Measurements from ENCODE around the gene INKA1. TPM values are rescaled to one million over a fixed set of nuclear protein-coding genes. Genes with fewer than 3 reads are reported as not detected.

INKA1 gene
- total RNA-seq, 1 experiment from 2014 or later, result 1.3 TPM

- no peak within 1 kb of the TSS for H3K9ac ChIP-seq (ENCODE audit: low read length)
- CTCF ChIA-PET, result interaction anchor here (0.5 to 0.8 kb wide), 2 partner anchors 106 to 110 kb away, joined by 3 to 5 read pairs; no protein-coding TSS in a partner anchor
Observed at GRCh38 chr3:49799761-49800160, 3.3 kb upstream of the INKA1 start, which contains the start of gene CDHR4. Gene CDHR4, minus strand, starts transcription at chr3:49799873. Its CDS starts 61 bp downstream, at chr3:49799812.

GRCh38 chr3:49801160-49801559 lies 1.9 kb upstream of the INKA1 start:
- no peaks in the 10 kb centered on the region for H3K36me3 ChIP-seq (ENCODE audit: low read depth, low read length)
- no peak overlapping the region for H3K27ac ChIP-seq (ENCODE audit: low read length)
- ATAC-seq, result no peak
- intact Hi-C loops (cut with micrococcal nuclease), result no loop called here
- BruUV-seq (replicated peaks), result no TSS peak
- TF ChIP-seq CTCF (conservative IDR thresholded peaks at IDR 0.05; ENCODE audit: low read depth, low read length), result no peak
- TF ChIP-seq EZH2 (IDR thresholded peaks at IDR 0.05; ENCODE audit: low read length, unreplicated experiment), result no peak
- no peak for TF ChIP-seq EZH2phosphoT487 (IDR thresholded peaks at IDR 0.05; ENCODE audit: borderline replicate concordance, low read length)
- no peaks in the 10 kb centered on the region for H4K20me1 ChIP-seq (ENCODE audit: low read length)
- H3K4me3 ChIP-seq (ENCODE audit: low read length), result no peak overlapping the region
- H3K9me3 ChIP-seq (ENCODE audit: low read length), result no peaks in the 10 kb centered on the region
- H3K27me3 ChIP-seq (ENCODE audit: low read length), result no peaks in the 10 kb centered on the region
- no peaks in the 10 kb centered on the region for H3F3A ChIP-seq (ENCODE audit: low read length, unreplicated experiment)
- DNase-seq, result no peak
- no peaks in the 10 kb centered on the region for H3K9me2 ChIP-seq (replicated peaks; ENCODE audit: low read length)
- H3K79me2 ChIP-seq (ENCODE audit: low read length), result no peaks in the 10 kb centered on the region
- peaks cover 23% of the 10 kb centered on the region for H3K4me1 ChIP-seq (ENCODE audit: insufficient read depth, low read length)
- CTCF ChIA-PET, result interaction anchor here (0.6 kb wide), 1 partner anchor 38 kb away, joined by 4 read pairs; no protein-coding TSS in a partner anchor
- H3K9ac ChIP-seq (ENCODE audit: low read length), result no peak overlapping the region
- POLR2A ChIA-PET (ENCODE audit: unreplicated experiment), result interaction anchor here (0.6 kb wide), 1 partner anchor 78 kb away, joined by 5 read pairs; no protein-coding TSS in a partner anchor
- no peak overlapping the region for H3K4me2 ChIP-seq (ENCODE audit: low read length)
- no peak overlapping the region for H2AFZ ChIP-seq (ENCODE audit: low read length)

More at GRCh38 chr3:49799761-49800160, 3.3 kb upstream of the INKA1 start, which contains the start of gene CDHR4:
- POLR2A ChIA-PET (ENCODE audit: unreplicated experiment), result interaction anchor here (0.5 to 0.6 kb wide), 2 partner anchors 26 to 83 kb away, joined by 3 to 17 read pairs; no protein-coding TSS in a partner anchor
- ATAC-seq, result peak; percentile 49
- Histone ChIP-seq H3K27ac (ENCODE audit: low read length) (peak within 1 kb of the TSS; percentile 7; the same call in 1 of the 2 replicates), H3K27me3 (ENCODE audit: low read length) (no peaks in the 10 kb centered on the region), H3F3A (ENCODE audit: low read length, unreplicated experiment) (no peaks in the 10 kb centered on the region), H3K4me3 (ENCODE audit: low read length) (no peak within 1 kb of the TSS), H3K9me3 (ENCODE audit: low read length) (no peaks in the 10 kb centered on the region), H3K36me3 (ENCODE audit: low read depth, low read length) (no peaks in the 10 kb centered on the region), H3K9me2 (replicated peaks; ENCODE audit: low read length) (no peaks in the 10 kb centered on the region), H3K4me2 (ENCODE audit: low read length) (0 out of 2 replicates have a peak within 1 kb of the TSS, but pooled peaks have one; percentile 18), H4K20me1 (ENCODE audit: low read length) (no peaks in the 10 kb centered on the region), H3K79me2 (ENCODE audit: low read length) (no peaks in the 10 kb centered on the region), H2AFZ (ENCODE audit: low read length) (0 out of 2 replicates have a peak within 1 kb of the TSS, but pooled peaks have one; percentile 21), H3K4me1 (ENCODE audit: insufficient read depth, low read length) (peaks cover 20% of the 10 kb centered on the region)
- intact Hi-C loops (cut with micrococcal nuclease), result no loop called here
- TF ChIP-seq EZH2 (IDR thresholded peaks at IDR 0.05; ENCODE audit: low read length, unreplicated experiment) (no peak), CTCF (conservative IDR thresholded peaks at IDR 0.05; ENCODE audit: low read depth, low read length) (no peak), EZH2phosphoT487 (IDR thresholded peaks at IDR 0.05; ENCODE audit: borderline replicate concordance, low read length) (no peak)
- peak; percentile 83 for DNase-seq
- no TSS peak for BruUV-seq (replicated peaks)

All from PC-3 (cell line).